Karpas-422 (cell line): ENCODE results near the gene NRAS. TPM values are rescaled to one million over a fixed set of nuclear protein-coding genes. Genes with fewer than 3 reads are reported as not detected.
"Not testable (repeated sequence)": the region's sequence is repeated elsewhere in the genome, so short reads cannot be mapped to it uniquely, and the experiment has no call there.

Experiments used
- DNase-seq: peaks from one replicate; pipeline ENCODE4 v3.0.0-alpha.2; 2015
- H2AFZ ChIP-seq: fragments of 200-600 bp; sonication (generic); 2 replicates; pipeline ENCODE4 v1.6.1; 2014; ENCODE audit warnings: antibody characterized with exemption, low read length, mixed read lengths
- H3K27ac ChIP-seq: fragments of 200-600 bp; sonication (generic); 2 replicates; pipeline ENCODE4 v1.5.1; 2014; ENCODE audit warnings: mild to moderate bottlenecking, low read length, moderate library complexity
- H3K27me3 ChIP-seq: fragments of 200-600 bp; sonication (generic); 2 replicates; pipeline ENCODE4 v1.6.1; 2014; ENCODE audit warnings: low read length, mixed read lengths
- H3K36me3 ChIP-seq: fragments of 200-600 bp; sonication (generic); 2 replicates; pipeline ENCODE4 v1.6.1; 2014; ENCODE audit warnings: low read length, mixed read lengths; ENCODE audit not compliant: insufficient read depth
- H3K4me1 ChIP-seq: fragments of 200-600 bp; sonication (generic); 2 replicates; pipeline ENCODE4 v1.6.1; 2014; ENCODE audit warnings: mild to moderate bottlenecking, low read length, mixed read lengths
- H3K4me2 ChIP-seq: fragments of 200-600 bp; sonication (generic); 2 replicates; pipeline ENCODE4 v1.6.1; 2014; ENCODE audit warnings: low read length, low read depth, mild to moderate bottlenecking; ENCODE audit not compliant: poor library complexity, severe bottlenecking
- H3K4me3 ChIP-seq: fragments of 200-600 bp; sonication (generic); 2 replicates; pipeline ENCODE4 v1.5.1; 2014; ENCODE audit warnings: mild to moderate bottlenecking, antibody characterized with exemption, low read length, mixed read lengths
- H3K79me2 ChIP-seq: fragments of 200-600 bp; sonication (generic); 2 replicates; pipeline ENCODE4 v1.6.1; 2014; ENCODE audit warnings: mild to moderate bottlenecking, low read length, mixed read lengths
- H3K9ac ChIP-seq: fragments of 200-600 bp; sonication (generic); 2 replicates; pipeline ENCODE4 v1.6.0; 2014; ENCODE audit warnings: low read length
- H3K9me2 ChIP-seq: fragments of 200-600 bp; sonication (generic), shearing (Covaris generic); replicated peaks from 2 replicates; pipeline ENCODE4 v1.6.0; 2014; ENCODE audit warnings: mild to moderate bottlenecking, low read length, moderate library complexity; ENCODE audit not compliant: insufficient read depth
- H3K9me3 ChIP-seq: fragments of 300-700, 200-600 bp; sonication (generic); 2 replicates; pipeline ENCODE4 v1.6.1; 2014; ENCODE audit warnings: low read length, mixed read lengths
- H4K20me1 ChIP-seq: fragments of 200-600 bp; sonication (generic); 2 replicates; pipeline ENCODE4 v1.6.1; 2014; ENCODE audit warnings: mild to moderate bottlenecking, antibody characterized with exemption, low read length, low read depth; ENCODE audit not compliant: insufficient read depth
- total RNA-seq: library from RNA; depleted of rRNA; stranded (reverse); fragments of >200 nt; shearing (Covaris generic); gene quantifications from 2 replicates; pipeline ENCODE4 v1.2.3, GENCODE V29; 2014; ENCODE audit warnings: low replicate concordance

The NRAS gene
- total RNA-seq, 1 experiment from 2014 or later = 68.0 TPM

DNA sequence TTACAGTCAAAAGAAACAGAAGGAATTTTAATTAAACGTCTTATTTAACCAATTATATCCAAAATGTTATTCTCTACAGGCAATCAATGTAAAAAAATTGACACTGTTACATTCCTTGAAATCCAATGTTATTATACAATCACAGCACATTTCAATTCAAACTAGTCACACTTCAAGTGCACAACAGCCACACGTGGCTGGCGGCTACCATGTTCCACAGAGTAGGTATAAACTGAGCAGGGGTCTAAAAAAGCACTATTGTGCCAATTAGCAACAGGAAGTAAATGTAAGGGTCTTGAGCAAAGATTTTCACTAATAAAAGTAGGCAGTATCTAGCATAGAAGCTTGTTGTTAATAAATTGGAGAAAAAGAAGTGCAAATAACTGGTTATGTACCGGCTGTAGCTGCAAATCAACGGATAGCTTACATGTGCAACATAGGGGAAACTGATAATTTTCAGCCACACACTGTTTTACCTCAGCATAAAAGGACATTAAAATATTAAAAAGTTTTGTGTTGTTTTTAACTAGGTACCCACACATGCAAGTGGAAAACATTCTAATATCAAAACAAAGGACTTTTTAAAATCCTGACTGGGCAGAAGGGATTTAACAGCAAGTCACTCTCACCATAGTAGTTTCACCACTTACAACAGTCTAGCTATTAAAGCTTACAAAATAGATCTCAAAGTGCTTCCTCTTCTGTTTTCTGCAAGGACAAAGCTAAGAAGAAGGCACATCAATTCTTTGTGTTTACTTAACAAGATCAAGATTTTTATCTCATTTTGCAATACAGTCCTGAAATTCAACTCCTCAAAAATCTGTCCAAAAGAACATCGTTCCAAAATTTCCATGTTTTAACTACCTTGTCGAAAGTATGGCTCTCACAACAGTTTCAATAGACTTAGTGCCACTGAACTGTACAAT lies 38.7 kb upstream of the NRAS start:
- Histone ChIP-seq H3K36me3 (peaks cover 20% of the 10 kb centered on the region; the same call in 1 of the 2 replicates), H4K20me1 (peaks cover 67% of the 10 kb centered on the region), H3K27ac (no peak overlapping the region), H3K4me3 (peak overlapping the region; percentile 99), H3K9me3 (peaks cover 3% of the 10 kb centered on the region; the same call in 1 of the 2 replicates), H3K4me2 (peak overlapping the region; percentile 84), H2AFZ (no peak overlapping the region), H3K79me2 (peaks cover 74% of the 10 kb centered on the region), H3K4me1 (peaks cover 44% of the 10 kb centered on the region), H3K9ac (peak overlapping the region; percentile 100), H3K9me2 (no peaks in the 10 kb centered on the region), H3K27me3 (no peaks in the 10 kb centered on the region)
- no peak for DNase-seq

DNA sequence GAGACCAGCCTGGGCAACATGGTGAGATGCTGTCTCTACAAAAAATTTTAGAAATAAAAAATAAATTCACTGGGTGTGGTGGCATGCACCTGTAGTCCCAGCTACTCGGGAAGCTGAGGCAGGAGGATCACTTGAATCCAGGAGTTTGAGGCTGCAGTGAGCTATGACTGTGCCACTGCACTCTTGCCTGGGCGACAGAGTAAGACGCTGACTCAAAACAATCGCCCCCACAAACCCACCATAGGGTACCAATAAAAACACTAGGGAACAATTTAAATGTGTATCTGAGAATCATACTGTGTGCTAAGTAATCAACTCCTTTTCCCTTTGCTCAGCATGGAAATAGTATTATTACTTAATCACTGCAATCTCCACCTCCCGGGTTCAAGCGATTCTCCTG lies 37.1 kb upstream of the NRAS start:
- H3K9me3 ChIP-seq, H3K4me3 ChIP-seq, H3K4me2 ChIP-seq, H3K27me3 ChIP-seq, DNase-seq, H3K9me2 ChIP-seq, H3K9ac ChIP-seq, H3K27ac ChIP-seq, H2AFZ ChIP-seq: not testable (repeated sequence)
- Histone ChIP-seq H3K79me2 (peaks cover 90% of the 10 kb centered on the region), H4K20me1 (peaks cover 77% of the 10 kb centered on the region), H3K36me3 (peaks cover 32% of the 10 kb centered on the region; the same call in 1 of the 2 replicates), H3K4me1 (peaks cover 44% of the 10 kb centered on the region)

DNA sequence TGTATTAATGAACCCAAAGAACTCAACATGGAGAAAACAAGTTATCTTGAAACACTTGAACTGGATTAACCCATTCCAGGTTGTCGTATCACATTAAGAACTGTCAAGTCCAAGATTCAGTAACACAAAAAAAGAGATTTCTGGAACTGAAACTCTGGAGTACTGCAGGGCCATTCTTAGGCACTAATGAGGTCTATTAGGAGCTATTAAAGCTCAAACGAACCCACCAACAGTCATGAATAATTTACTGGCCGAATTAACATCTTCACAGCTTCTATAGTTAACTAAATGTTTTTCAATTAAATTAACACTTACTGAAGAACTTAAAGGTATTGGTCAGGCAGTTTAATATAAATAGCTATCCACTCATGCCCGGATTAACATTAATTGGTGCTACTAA lies 36.6 kb upstream of the NRAS start:
- Histone ChIP-seq H2AFZ (no peak overlapping the region), H3K4me3 (no peak overlapping the region), H3K4me2 (no peak overlapping the region), H3K36me3 (peaks cover 38% of the 10 kb centered on the region; the same call in 1 of the 2 replicates), H3K4me1 (peaks cover 39% of the 10 kb centered on the region), H4K20me1 (peaks cover 82% of the 10 kb centered on the region), H3K9me3 (no peaks in the 10 kb centered on the region), H3K9me2 (no peaks in the 10 kb centered on the region), H3K27ac (no peak overlapping the region), H3K9ac (no peak overlapping the region), H3K79me2 (peaks cover 96% of the 10 kb centered on the region), H3K27me3 (no peaks in the 10 kb centered on the region)
- no peak for DNase-seq

DNA sequence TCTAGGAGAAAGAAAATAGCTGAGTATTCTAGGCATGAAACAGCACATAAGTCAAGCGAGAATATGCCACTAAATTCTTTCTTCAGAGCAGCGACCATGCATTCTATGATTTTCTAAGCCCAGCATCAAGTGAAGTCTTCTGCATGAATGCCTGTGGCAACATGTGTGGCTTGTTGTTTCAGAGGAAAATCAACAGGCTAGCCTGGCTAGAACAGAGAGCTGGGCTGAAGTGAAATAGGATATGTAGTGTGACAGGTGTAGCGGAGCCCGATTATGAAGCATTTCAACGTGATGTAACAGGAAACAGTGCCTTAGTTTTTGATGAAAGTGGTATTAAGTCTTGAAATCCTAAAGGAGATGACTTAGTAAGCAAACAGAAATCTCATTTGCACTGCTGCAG lies 34.2 kb upstream of the NRAS start:
- peaks cover 56% of the 10 kb centered on the region; the same call in 1 of the 2 replicates for H3K36me3 ChIP-seq

DNA sequence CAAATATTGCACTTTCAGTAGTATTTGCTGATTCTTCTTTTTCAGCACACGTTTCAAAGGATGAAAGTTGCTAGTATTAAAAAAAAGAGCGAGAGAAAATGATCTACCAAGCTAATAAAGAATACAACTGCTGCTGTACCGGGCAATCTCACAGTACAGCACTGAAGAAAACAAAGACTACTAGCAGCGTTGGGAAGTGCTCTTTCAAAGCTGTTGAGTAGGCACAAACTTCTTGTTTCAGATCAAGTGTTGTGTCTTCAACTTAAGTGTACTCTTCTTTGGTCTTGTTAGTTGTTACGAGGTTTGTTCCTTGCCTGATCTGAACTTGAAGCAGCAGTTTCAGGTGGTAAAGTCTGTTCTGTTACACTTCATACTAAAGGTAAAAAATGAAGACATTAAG lies 33.3 kb upstream of the NRAS start:
- no peaks in the 10 kb centered on the region for H3K9me2 ChIP-seq
- H3K4me2 ChIP-seq = no peak overlapping the region
- H4K20me1 ChIP-seq = peaks cover 78% of the 10 kb centered on the region
- no peak overlapping the region for H2AFZ ChIP-seq
- H3K27ac ChIP-seq = no peak overlapping the region
- no peak for DNase-seq
- H3K4me3 ChIP-seq = no peak overlapping the region
- H3K79me2 ChIP-seq = peaks cover 100% of the 10 kb centered on the region
- peaks cover 19% of the 10 kb centered on the region for H3K4me1 ChIP-seq
- H3K27me3 ChIP-seq = no peaks in the 10 kb centered on the region
- H3K9ac ChIP-seq = no peak overlapping the region
- peaks cover 55% of the 10 kb centered on the region; the same call in 1 of the 2 replicates for H3K36me3 ChIP-seq
- no peaks in the 10 kb centered on the region for H3K9me3 ChIP-seq

More for the DNA sequence above, 34.2 kb upstream of the NRAS start:
- H3K9ac ChIP-seq = no peak overlapping the region
- peaks cover 28% of the 10 kb centered on the region for H3K4me1 ChIP-seq
- no peak overlapping the region for H3K4me3 ChIP-seq
- no peak for DNase-seq
- H3K9me2 ChIP-seq = no peaks in the 10 kb centered on the region
- H3K79me2 ChIP-seq = peaks cover 100% of the 10 kb centered on the region
- no peak overlapping the region for H2AFZ ChIP-seq
- no peaks in the 10 kb centered on the region for H3K27me3 ChIP-seq
- H3K9me3 ChIP-seq = no peaks in the 10 kb centered on the region
- no peak overlapping the region for H3K4me2 ChIP-seq
- no peak overlapping the region for H3K27ac ChIP-seq
- H4K20me1 ChIP-seq = peaks cover 79% of the 10 kb centered on the region

DNA sequence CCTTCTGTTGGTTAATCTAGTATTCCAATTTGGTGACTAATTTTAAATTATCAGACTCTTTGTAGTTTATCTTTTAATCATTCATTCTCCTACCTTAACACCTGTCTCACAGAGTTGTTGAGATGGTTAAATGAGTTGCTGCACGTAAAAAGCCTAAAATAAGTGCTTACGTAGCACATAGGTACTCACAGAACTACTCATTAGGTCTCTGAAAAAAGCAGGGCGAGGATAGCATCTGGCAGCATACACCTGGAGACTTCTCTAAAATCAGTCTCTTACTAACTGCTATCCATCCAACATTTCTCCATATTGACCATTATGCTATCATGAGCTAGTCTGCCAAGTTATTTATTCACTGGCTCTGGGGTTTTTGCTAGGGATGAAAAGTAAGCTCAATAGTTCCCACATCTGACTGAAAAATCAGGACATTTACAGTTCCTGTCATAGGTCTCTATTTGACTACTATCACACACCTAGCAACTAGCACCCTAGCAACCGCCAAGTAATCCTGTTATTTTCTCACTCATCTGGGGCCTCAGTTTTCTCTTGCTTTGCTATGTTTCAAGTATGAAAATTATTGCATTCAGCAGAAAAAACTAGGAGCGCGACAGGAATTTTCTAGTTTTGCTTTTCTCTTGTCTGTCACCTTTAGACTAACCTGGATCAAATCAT lies 30.0 kb upstream of the NRAS start:
- no peak overlapping the region for H3K27ac ChIP-seq
- no peaks in the 10 kb centered on the region for H3K27me3 ChIP-seq
- no peaks in the 10 kb centered on the region for H3K9me2 ChIP-seq
- peaks cover 78% of the 10 kb centered on the region; the same call in 1 of the 2 replicates for H3K36me3 ChIP-seq
- peaks cover 68% of the 10 kb centered on the region for H4K20me1 ChIP-seq
- no peak overlapping the region for H3K4me2 ChIP-seq
- no peaks in the 10 kb centered on the region for H3K4me1 ChIP-seq
- peaks cover 100% of the 10 kb centered on the region for H3K79me2 ChIP-seq
- H2AFZ ChIP-seq = no peak overlapping the region
- DNase-seq = no peak
- no peak overlapping the region for H3K9ac ChIP-seq
- no peaks in the 10 kb centered on the region for H3K9me3 ChIP-seq
- H3K4me3 ChIP-seq = no peak overlapping the region

DNA sequence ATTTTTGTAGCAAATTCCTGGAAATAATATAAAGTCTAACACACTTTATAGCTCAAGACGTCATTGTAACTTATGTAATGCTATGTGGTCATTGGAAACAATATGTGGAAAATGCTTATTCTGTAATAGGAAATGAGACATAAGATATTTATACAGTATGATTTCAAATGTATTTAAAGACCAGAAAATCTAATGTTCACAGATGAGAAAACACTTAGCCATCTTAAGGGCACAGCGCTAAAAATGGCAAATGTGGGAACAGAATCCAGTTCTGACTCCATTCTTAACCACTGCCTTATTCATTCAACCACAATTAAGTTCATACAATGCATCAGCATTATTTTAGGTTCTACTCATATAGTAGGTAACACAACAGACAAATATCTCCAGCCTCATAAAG lies 28.7 kb upstream of the NRAS start:
- H3K9ac ChIP-seq = no peak overlapping the region
- H3K4me3 ChIP-seq = no peak overlapping the region
- H3K79me2 ChIP-seq = peaks cover 100% of the 10 kb centered on the region
- peaks cover 82% of the 10 kb centered on the region; the same call in 1 of the 2 replicates for H3K36me3 ChIP-seq
- H3K27me3 ChIP-seq = no peaks in the 10 kb centered on the region
- H3K9me2 ChIP-seq = no peaks in the 10 kb centered on the region
- H3K27ac ChIP-seq = no peak overlapping the region
- DNase-seq = no peak
- peaks cover 55% of the 10 kb centered on the region for H4K20me1 ChIP-seq
- no peaks in the 10 kb centered on the region for H3K9me3 ChIP-seq
- H2AFZ ChIP-seq = no peak overlapping the region
- no peak overlapping the region for H3K4me2 ChIP-seq
- H3K4me1 ChIP-seq = no peaks in the 10 kb centered on the region
